Smooth muscle cell (in vitro differentiated cells): ENCODE data around the gene ELANE. TPM values are rescaled to one million over a fixed set of nuclear protein-coding genes. Genes with fewer than 3 reads are reported as not detected.

ENCODE experiments used
- DNase-seq: peaks from one replicate; lab custom pipeline; 2025; ENCODE audit not compliant: unreplicated experiment; lab: John Stamatoyannopoulos, UW
- H2AFZ ChIP-seq: fragments of 200-600 bp; sonication (generic); 2 replicates; pipeline ENCODE4 v1.6.0; 2016; ENCODE audit warnings: antibody characterized with exemption, low read depth, mild to moderate bottlenecking
- H3F3A ChIP-seq: fragments of 200-600 bp; sonication (generic); 2 replicates; pipeline ENCODE4 v1.6.0; 2017; ENCODE audit warnings: antibody characterized with exemption, low read depth
- H3K27ac ChIP-seq: fragments of 200-600 bp; sonication (generic); 2 replicates; pipeline ENCODE4 v1.5.1; 2016; ENCODE audit warnings: low read depth, mild to moderate bottlenecking
- H3K27me3 ChIP-seq: fragments of 200-600 bp; sonication (generic); 2 replicates; pipeline ENCODE4 v1.6.1; 2016; ENCODE audit warnings: low read depth, mild to moderate bottlenecking
- H3K36me3 ChIP-seq: fragments of 200-600 bp; sonication (generic); 2 replicates; pipeline ENCODE4 v1.5.1; 2016; ENCODE audit warnings: low read depth
- H3K4me1 ChIP-seq: fragments of 200-600 bp; sonication (generic); 2 replicates; pipeline ENCODE4 v1.5.1; 2016; ENCODE audit warnings: low read depth
- H3K4me2 ChIP-seq: fragments of 200-600 bp; sonication (generic); 2 replicates; pipeline ENCODE4 v1.6.0; 2016; ENCODE audit warnings: mild to moderate bottlenecking
- H3K4me3 ChIP-seq: fragments of 200-600 bp; sonication (generic); 2 replicates; pipeline ENCODE4 v1.5.1; 2016; ENCODE audit warnings: mild to moderate bottlenecking
- H3K79me2 ChIP-seq: fragments of 200-600 bp; sonication (generic); 2 replicates; pipeline ENCODE4 v1.6.0; 2016; ENCODE audit warnings: low read depth, mild to moderate bottlenecking
- H3K9ac ChIP-seq: fragments of 200-600 bp; sonication (generic); 2 replicates; pipeline ENCODE4 v1.6.0; 2016; ENCODE audit warnings: low read depth
- H3K9me3 ChIP-seq: fragments of 200-600 bp; sonication (generic); replicated peaks from 2 replicates; pipeline ENCODE4 v1.5.1; 2016; ENCODE audit warnings: low read depth
- H4K20me1 ChIP-seq: fragments of 200-600 bp; sonication (generic); 2 replicates; pipeline ENCODE4 v1.6.0; 2016; ENCODE audit warnings: low read depth
- WGBS: methylation state at CpG from one replicate; pipeline ENCODE4 v1.1.7; 2016; ENCODE audit warnings: low lambda C conversion rate; 5-methylcytosine and 5-hydroxymethylcytosine counted together
- polyA plus RNA-seq: library from polyadenylated mRNA; unstranded; fragments of >200 nt; fragmentation: Nextera tagmentation; extraction: Ambion mirVana; gene quantifications from 2 replicates; pipeline ENCODE4 v1.2.1, GENCODE V29; 2016
- total RNA-seq: library from RNA; depleted of rRNA; stranded (reverse); fragments of >200 nt; gene quantifications from 2 replicates; pipeline ENCODE4 v1.2.3, GENCODE V29; 2014
- TF ChIP-seq, protein P1 (sequence below): fragments of 200-600 bp; sonication (generic); IDR thresholded peaks from 2 replicates; pipeline ENCODE4 v1.5.1; 2017; ENCODE audit warnings: borderline replicate concordance, mild to moderate bottlenecking, antibody characterized with exemption; ENCODE audit not compliant: insufficient read depth, poor library complexity, severe bottlenecking

ELANE gene
- total and polyA plus RNA-seq, 2 experiments from 2014 or later: not detected

DNA sequence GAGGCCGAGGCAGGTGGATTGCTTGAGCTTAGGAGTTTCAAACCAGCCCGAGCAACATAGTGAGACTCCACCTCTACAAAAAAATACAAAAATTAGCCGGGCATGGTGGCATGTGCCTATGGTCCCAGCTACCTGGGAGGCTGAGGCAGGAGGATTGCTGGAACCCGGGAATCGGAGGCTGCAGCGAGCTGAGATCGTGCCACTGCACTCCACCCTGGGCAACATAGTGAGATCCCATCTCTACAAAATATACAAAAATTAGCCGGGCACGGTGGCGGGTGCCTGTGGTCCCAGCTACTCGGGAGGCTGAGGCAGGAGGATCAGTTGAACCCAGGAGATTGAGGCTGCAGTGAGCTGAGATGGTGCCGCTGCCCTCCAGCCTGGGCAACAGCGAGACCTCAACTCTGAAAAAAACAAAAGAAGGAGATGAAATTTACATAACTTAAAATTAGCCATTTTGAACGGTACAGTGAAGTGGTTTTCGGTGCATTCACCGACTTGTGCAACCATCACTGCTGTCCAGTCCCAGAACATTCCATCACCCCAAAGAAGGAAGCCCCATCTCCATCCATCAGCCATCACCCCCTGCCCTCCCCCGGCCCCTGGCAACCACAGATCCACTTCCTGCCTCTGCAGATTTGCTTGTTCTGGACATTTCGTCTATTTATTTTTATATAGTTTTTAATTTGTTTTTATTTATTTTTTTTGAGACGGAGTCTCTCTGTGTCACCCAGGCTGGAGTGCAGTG is 26.0 kb upstream of the ELANE start:
- no peak overlapping the region for H2AFZ ChIP-seq
- no peak overlapping the region for H3K27ac ChIP-seq
- TF ChIP-seq, protein P1, sequence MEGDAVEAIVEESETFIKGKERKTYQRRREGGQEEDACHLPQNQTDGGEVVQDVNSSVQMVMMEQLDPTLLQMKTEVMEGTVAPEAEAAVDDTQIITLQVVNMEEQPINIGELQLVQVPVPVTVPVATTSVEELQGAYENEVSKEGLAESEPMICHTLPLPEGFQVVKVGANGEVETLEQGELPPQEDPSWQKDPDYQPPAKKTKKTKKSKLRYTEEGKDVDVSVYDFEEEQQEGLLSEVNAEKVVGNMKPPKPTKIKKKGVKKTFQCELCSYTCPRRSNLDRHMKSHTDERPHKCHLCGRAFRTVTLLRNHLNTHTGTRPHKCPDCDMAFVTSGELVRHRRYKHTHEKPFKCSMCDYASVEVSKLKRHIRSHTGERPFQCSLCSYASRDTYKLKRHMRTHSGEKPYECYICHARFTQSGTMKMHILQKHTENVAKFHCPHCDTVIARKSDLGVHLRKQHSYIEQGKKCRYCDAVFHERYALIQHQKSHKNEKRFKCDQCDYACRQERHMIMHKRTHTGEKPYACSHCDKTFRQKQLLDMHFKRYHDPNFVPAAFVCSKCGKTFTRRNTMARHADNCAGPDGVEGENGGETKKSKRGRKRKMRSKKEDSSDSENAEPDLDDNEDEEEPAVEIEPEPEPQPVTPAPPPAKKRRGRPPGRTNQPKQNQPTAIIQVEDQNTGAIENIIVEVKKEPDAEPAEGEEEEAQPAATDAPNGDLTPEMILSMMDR: no peak
- no peak overlapping the region for H3K9ac ChIP-seq
- no peak overlapping the region for H3K4me3 ChIP-seq
- H3K27me3 ChIP-seq: no peaks in the 10 kb centered on the region
- DNase-seq: no peak
- no peaks in the 10 kb centered on the region for H3F3A ChIP-seq
- no peak overlapping the region for H3K4me2 ChIP-seq
- H3K36me3 ChIP-seq: no peaks in the 10 kb centered on the region
- peaks cover 5% of the 10 kb centered on the region for H3K4me1 ChIP-seq
- H4K20me1 ChIP-seq: no peaks in the 10 kb centered on the region
- H3K79me2 ChIP-seq: no peaks in the 10 kb centered on the region
- no peaks in the 10 kb centered on the region for H3K9me3 ChIP-seq
- WGBS: 93% methylated on average over 19 of the region's 19 CpGs

DNA sequence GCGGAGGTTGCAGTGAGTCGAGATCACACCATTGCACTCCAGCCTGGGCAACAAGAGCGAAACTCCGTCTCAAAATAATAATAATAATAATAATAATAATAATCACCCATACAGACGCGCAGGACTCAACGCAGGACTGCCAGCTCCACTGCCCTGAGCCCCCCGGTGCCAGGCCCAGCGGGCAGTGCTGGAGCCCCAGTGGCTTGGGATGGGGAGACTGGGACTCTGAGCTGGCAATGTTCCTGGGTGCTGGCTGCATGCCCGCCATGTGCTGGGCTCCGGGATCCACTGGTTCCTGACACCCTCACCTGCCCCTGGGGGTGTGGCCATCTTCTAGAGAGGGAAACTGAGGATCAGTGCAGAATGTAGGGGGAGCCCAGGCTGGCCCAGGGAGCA is 24.8 kb upstream of the ELANE start:
- no peaks in the 10 kb centered on the region for H3K9me3 ChIP-seq
- H3K79me2 ChIP-seq: no peaks in the 10 kb centered on the region
- no peak overlapping the region for H3K9ac ChIP-seq
- TF ChIP-seq, protein P1: no peak
- H4K20me1 ChIP-seq: no peaks in the 10 kb centered on the region
- H3K4me2 ChIP-seq: no peak overlapping the region
- H3K36me3 ChIP-seq: no peaks in the 10 kb centered on the region
- no peak overlapping the region for H3K4me3 ChIP-seq
- DNase-seq: no peak
- H3K4me1 ChIP-seq: peaks cover 5% of the 10 kb centered on the region
- no peaks in the 10 kb centered on the region for H3F3A ChIP-seq
- no peaks in the 10 kb centered on the region for H3K27me3 ChIP-seq
- H3K27ac ChIP-seq: no peak overlapping the region
- H2AFZ ChIP-seq: no peak overlapping the region
- WGBS: 94% methylated on average over 11 of the region's 11 CpGs

DNA sequence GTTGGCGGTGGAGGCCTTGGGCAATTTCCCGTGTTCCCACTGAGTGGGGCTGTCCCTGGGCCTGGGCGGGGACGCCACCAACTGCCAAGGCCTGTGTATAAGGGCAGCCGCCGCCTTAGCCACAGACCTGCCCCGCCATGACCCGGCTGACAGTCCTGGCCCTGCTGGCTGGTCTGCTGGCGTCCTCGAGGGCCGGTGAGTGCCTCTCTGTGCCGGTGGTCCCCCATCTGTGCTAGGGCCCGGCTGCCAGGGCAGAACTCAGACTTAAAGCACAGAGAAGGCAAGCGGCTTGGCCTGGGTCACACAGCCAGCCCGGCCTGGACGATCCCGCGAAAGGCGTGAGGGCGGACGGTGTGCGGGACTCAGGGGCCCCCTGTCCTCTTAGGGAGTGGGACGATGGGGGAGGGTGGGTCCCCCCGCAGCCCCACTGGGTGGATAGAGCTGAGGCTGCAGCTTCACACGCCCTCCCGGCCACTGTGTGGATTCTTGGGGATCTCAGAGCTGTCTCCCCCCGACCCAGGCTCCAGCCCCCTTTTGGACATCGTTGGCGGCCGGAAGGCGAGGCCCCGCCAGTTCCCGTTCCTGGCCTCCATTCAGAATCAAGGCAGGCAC is 24.3 kb upstream of the ELANE start, which contains the start of gene AZU1:
Gene AZU1 (plus strand): TSS at position 128 of the 612 bp plus-strand sequence. CDS start 10 bp downstream, at position 138.
- Histone ChIP-seq H3F3A (no peaks in the 10 kb centered on the region), H3K27me3 (no peaks in the 10 kb centered on the region), H3K79me2 (no peaks in the 10 kb centered on the region), H4K20me1 (no peaks in the 10 kb centered on the region), H3K27ac (no peak within 1 kb of the TSS), H3K4me3 (no peak within 1 kb of the TSS), H2AFZ (no peak within 1 kb of the TSS), H3K9me3 (no peaks in the 10 kb centered on the region), H3K4me2 (no peak within 1 kb of the TSS), H3K36me3 (no peaks in the 10 kb centered on the region), H3K4me1 (peaks cover 5% of the 10 kb centered on the region), H3K9ac (no peak within 1 kb of the TSS)
- DNase-seq: no peak
- TF ChIP-seq, protein P1: no peak
- WGBS: 93% methylated on average over 32 of the region's 33 CpGs
